K562 (cell line): ENCODE data around the gene STX19. TPM values are rescaled to one million over a fixed set of nuclear protein-coding genes. Genes with fewer than 3 reads are reported as not detected.

Experiments
- BHLHE40 ChIP-seq: IDR thresholded peaks from 2 replicates; pipeline ENCODE4 v1.6.1; 2011; ENCODE audit warnings: low read length, improper control_type of control experiment
- E4F1 ChIP-seq: fragments of 250-450 bp; sonication (Bioruptor Pico); IDR thresholded peaks from 2 replicates; pipeline ENCODE4 v1.5.0; 2021; ENCODE audit warnings: mild to moderate bottlenecking, borderline replicate concordance
- ETV5 ChIP-seq: sonication (generic); formaldehyde crosslinking; IDR thresholded peaks from 2 replicates; pipeline ENCODE4 v1.4.0; 2020; ENCODE audit warnings: low read depth, mild to moderate bottlenecking, missing genetic modification reagents
- FUS ChIP-seq: fragments of 200-400 bp; formaldehyde crosslinking; optimal IDR thresholded peaks from 2 replicates; pipeline ENCODE3; 2017; ENCODE audit warnings: low read depth, low read length
- ILF3 ChIP-seq: fragments of 450-650 bp; IDR thresholded peaks from 2 replicates; pipeline ENCODE4 v1.6.1; 2018; ENCODE audit warnings: antibody characterized with exemption, mild to moderate bottlenecking, moderate library complexity, borderline replicate concordance
- JUN ChIP-seq, 2 experiments: sonication (generic) in 1 of 2; formaldehyde crosslinking in 1 of 2; IDR thresholded peaks; 2 replicates each; pipeline versions ENCODE4 v1.6.1 to v1.8.0; 2012 to 2022; ENCODE audit warnings: borderline replicate concordance in 2 of 2, mild to moderate bottlenecking in 2 of 2, improper control_type of control experiment in 1 of 2, low read depth in 1 of 2, low read length in 1 of 2, missing genetic modification reagents in 1 of 2
- KAT2B ChIP-seq: IDR thresholded peaks from one replicate; pipeline ENCODE4 v1.6.1; 2012; ENCODE audit warnings: low read depth, mild to moderate bottlenecking, control low read depth, inconsistent platforms, low read length, moderate library complexity
- KDM4B ChIP-seq, 2 experiments: fragments of 450-650 bp in 1 of 2; sonication (generic) in 1 of 2; IDR thresholded peaks; 2 replicates each; pipeline ENCODE4 v1.6.1; 2016 to 2017; ENCODE audit warnings: borderline replicate concordance in 2 of 2, antibody characterized with exemption in 1 of 2, low read depth in 1 of 2, mild to moderate bottlenecking in 1 of 2
- MED1 ChIP-seq: sonication (generic); formaldehyde crosslinking; IDR thresholded peaks from 2 replicates; pipeline ENCODE4 v1.8.1; 2023; ENCODE audit warnings: missing genetic modification reagents, borderline replicate concordance
- RAD21 ChIP-seq, 2 experiments: fragments of 250-450 bp in 1 of 2; fragments of 450-650 bp in 1 of 2; sonication (Bioruptor Pico) in 1 of 2; formaldehyde crosslinking in 1 of 2; IDR thresholded peaks in 1 of 2; conservative IDR thresholded peaks in 1 of 2; 2 replicates each; pipeline versions ENCODE4 v1.4.0 to v1.8.0; 2020 to 2022; ENCODE audit warnings: mild to moderate bottlenecking in 2 of 2, moderate library complexity in 1 of 2
- RBM39 ChIP-seq: fragments of 200-400 bp; formaldehyde crosslinking; optimal IDR thresholded peaks from 2 replicates; pipeline ENCODE3; 2018; ENCODE audit warnings: low read depth, low read length
- YY1 ChIP-seq, 3 experiments: IDR thresholded peaks; 2 replicates each; pipeline ENCODE4 v1.6.1; 2011; ENCODE audit warnings: low read length in 2 of 3, mild to moderate bottlenecking in 2 of 3, moderate library complexity in 2 of 3, borderline replicate concordance in 1 of 3, control low read depth in 1 of 3, low read depth in 1 of 3; ENCODE audit not compliant: insufficient read depth in 3 of 3, insufficient replicate concordance in 2 of 3, control insufficient read depth in 1 of 3, insufficient read length in 1 of 3; ENCODE audit errors: extremely low read depth in 1 of 3
- ZFP91 ChIP-seq: sonication (generic); formaldehyde crosslinking; IDR thresholded peaks from 2 replicates; pipeline ENCODE4 v1.8.0; 2022; ENCODE audit warnings: mild to moderate bottlenecking, missing genetic modification reagents
- ZNF197 ChIP-seq: fragments of 200-800 bp; sonication (Bioruptor generic); IDR thresholded peaks from 2 replicates; pipeline ENCODE4 v1.6.1; 2016; ENCODE audit warnings: low read depth, missing genetic modification characterization, missing compliant biosample characterization
- polyA plus RNA-seq, 8 experiments: library from polyadenylated mRNA; depleted of rRNA in 4 of 8; stranded (reverse) in 5 of 8; unstranded in 3 of 8; fragments of >200 nt; fragmentation: Nextera tagmentation in 2 of 8; fragmentation: Illumina TruSeq in 1 of 8; extraction: Ambion mirVana in 2 of 8; extraction: Trizol in 1 of 8; gene quantifications; 2 replicates each; pipeline versions ENCODE4 v1.2.1 to v1.2.3, GENCODE V29; 2011 to 2014; ENCODE audit warnings: inconsistent platforms in 1 of 8, missing spikeins in 1 of 8
- total RNA-seq, 7 experiments: library from RNA; depleted of rRNA in 6 of 7; stranded (reverse); fragments of >200 nt in 6 of 7; fragmentation: Illumina TruSeq in 2 of 7; extraction: Trizol in 2 of 7; gene quantifications; 2 replicates each; pipeline versions ENCODE4 v1.2.1 to v1.2.3, GENCODE V29; 2011 to 2021; ENCODE audit warnings: low replicate concordance in 1 of 7
- TF ChIP-seq, protein P1 (sequence below), 2 experiments: IDR thresholded peaks in 1 of 2; conservative IDR thresholded peaks in 1 of 2; 2 replicates each; pipeline ENCODE4 v1.6.1; 2016; ENCODE audit warnings: low read depth in 2 of 2, mild to moderate bottlenecking in 1 of 2, missing compliant biosample characterization in 1 of 2, missing genetic modification characterization in 1 of 2, moderate library complexity in 1 of 2
- TF ChIP-seq, protein P2 (sequence below): fragments of 450-650 bp; IDR thresholded peaks from 2 replicates; pipeline ENCODE4 v1.6.1; 2016; ENCODE audit warnings: missing biosample characterization, missing genetic modification characterization

Gene STX19
- total and polyA plus RNA-seq, 9 of the 15 experiments (the other 6 are each of a cell fraction or from before 2014, with no cell fraction given), result 0.04 TPM; not detected in 8

DNA sequence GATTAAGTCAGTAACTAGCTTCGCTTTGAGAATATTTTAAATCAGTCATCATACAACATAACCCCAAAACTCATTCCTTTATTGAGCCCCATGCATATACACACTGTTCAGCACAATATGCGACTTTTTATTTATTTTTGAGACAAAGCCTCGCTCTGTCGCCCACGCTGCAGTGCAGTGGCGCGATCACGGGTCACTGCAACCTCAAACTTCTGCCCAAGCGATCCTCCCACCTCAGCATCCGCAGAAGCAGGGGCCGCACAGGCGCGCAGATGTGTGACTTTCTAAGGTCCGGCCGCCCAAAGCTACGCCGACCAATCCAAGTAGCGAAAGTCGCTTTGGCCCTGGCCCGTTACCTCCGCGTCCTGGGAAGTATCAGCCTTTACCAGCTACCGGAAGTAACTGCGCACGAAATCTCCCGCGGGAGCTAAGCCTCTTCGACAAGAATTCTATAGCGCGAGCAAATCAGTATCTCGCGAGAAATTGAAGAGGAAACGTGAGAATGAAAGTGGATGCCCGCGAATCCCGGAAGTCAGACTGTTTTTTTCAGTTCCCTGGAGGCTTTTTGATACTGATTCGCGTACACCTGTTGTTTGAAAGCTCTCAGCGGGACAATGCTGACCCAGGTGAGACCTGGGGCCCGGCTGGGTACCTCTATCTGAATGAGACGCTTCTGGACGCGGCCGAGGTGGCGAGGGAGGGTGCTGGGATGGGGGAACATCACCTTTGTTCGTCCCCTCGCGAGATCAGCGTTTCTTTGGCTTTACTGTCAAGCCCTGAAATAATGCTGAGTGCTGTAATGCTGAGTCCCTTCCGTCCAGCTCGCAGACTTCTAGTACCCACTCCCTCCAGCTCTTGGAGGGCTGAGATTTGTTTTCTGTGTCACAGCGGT lies 34.4 kb upstream of the STX19 start, which contains the start of the genes DHFR2 and NSUN3 (continued):
- TF ChIP-seq YY1 (IDR thresholded peaks at IDR 0.05; ENCODE audit: borderline replicate concordance in 1 of 3, control insufficient read depth in 1 of 3, extremely low read depth in 1 of 3, insufficient read depth in 3 of 3, insufficient read length in 1 of 3, insufficient replicate concordance in 2 of 3, low read depth in 1 of 3, low read length in 2 of 3), result peak in 1 of 3 experiments; percentile 9
- no peak for TF ChIP-seq RAD21 (CRISPR knock-in tag; conservative IDR thresholded peaks at IDR 0.05 in 1 of 2, IDR thresholded peaks at IDR 0.05 in 1 of 2)
- no peak for TF ChIP-seq ILF3
- no peak for TF ChIP-seq JUN (IDR thresholded peaks at IDR 0.05; ENCODE audit: borderline replicate concordance, low read depth, low read length)
- TF ChIP-seq JUN (CRISPR knock-in tag; IDR thresholded peaks at IDR 0.05; ENCODE audit: borderline replicate concordance), result no peak
- peak; percentile 55 for TF ChIP-seq BHLHE40
- TF ChIP-seq RBM39, result no peak
- TF ChIP-seq ZNF197 (CRISPR knock-in tag), result no peak
- TF ChIP-seq KDM4B (IDR thresholded peaks at IDR 0.05; ENCODE audit: borderline replicate concordance in 2 of 2, low read depth in 1 of 2), result no peak
- no peak for TF ChIP-seq MED1 (CRISPR knock-in tag)
- TF ChIP-seq, protein P1, sequence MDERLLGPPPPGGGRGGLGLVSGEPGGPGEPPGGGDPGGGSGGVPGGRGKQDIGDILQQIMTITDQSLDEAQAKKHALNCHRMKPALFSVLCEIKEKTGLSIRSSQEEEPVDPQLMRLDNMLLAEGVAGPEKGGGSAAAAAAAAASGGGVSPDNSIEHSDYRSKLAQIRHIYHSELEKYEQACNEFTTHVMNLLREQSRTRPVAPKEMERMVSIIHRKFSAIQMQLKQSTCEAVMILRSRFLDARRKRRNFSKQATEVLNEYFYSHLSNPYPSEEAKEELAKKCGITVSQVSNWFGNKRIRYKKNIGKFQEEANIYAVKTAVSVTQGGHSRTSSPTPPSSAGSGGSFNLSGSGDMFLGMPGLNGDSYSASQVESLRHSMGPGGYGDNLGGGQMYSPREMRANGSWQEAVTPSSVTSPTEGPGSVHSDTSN (CRISPR knock-in tag; IDR thresholded peaks at IDR 0.05; ENCODE audit: low read depth), result no peak
- TF ChIP-seq, protein P1 (tag; conservative IDR thresholded peaks at IDR 0.05; ENCODE audit: low read depth), result no peak
- no peak for TF ChIP-seq E4F1 (CRISPR knock-in tag)
- TF ChIP-seq ETV5, result peak; percentile 73
- TF ChIP-seq KAT2B, result no peak
- no peak for TF ChIP-seq ZFP91
- no peak for TF ChIP-seq FUS
- TF ChIP-seq, protein P2, sequence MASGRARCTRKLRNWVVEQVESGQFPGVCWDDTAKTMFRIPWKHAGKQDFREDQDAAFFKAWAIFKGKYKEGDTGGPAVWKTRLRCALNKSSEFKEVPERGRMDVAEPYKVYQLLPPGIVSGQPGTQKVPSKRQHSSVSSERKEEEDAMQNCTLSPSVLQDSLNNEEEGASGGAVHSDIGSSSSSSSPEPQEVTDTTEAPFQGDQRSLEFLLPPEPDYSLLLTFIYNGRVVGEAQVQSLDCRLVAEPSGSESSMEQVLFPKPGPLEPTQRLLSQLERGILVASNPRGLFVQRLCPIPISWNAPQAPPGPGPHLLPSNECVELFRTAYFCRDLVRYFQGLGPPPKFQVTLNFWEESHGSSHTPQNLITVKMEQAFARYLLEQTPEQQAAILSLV (tag), result no peak
